Activated CD4-positive, CD25-positive, alpha-beta regulatory T cell treated with anti-CD3 and anti-CD28 coated beads, Interleukin-2, amount 50 U/mL, for 72 hours (primary cell): ENCODE results near the gene LECT2.

ENCODE experiments used
- DNase-seq: peaks from one replicate; pipeline ENCODE4 v3.0.0; 2021

Gene LECT2

GRCh38 chr5:135930029-135930948, 24.5 kb downstream of the LECT2 start:
- DNase-seq = no peak

- DNase-seq = no peak
These were observed 33.4 kb downstream of the LECT2 start for GRCh38 chr5:135921388-135921787.

GRCh38 chr5:135920199-135920598, 34.6 kb downstream of the LECT2 start:
- DNase-seq = no peak

- DNase-seq = no peak
These were observed 38.0 kb downstream of the LECT2 start for GRCh38 chr5:135916638-135917263.

- DNase-seq = no peak
These were observed 39.2 kb downstream of the LECT2 start for GRCh38 chr5:135915466-135916001.

GRCh38 chr5:135913713-135914626, 40.8 kb downstream of the LECT2 start:
- DNase-seq = no peak

- no peak for DNase-seq
These were observed 49.6 kb downstream of the LECT2 start for GRCh38 chr5:135905144-135905543.

- no peak for DNase-seq
These were observed 53.1 kb downstream of the LECT2 start for GRCh38 chr5:135901633-135902032.

GRCh38 chr5:135900276-135900675, 54.5 kb downstream of the LECT2 start:
- no peak for DNase-seq

GRCh38 chr5:135898651-135899050, 56.1 kb downstream of the LECT2 start:
- DNase-seq = no peak
